Measurements from ENCODE around the gene BNC2.
"Not testable (repeated sequence)": the region's sequence is repeated elsewhere in the genome, so short reads cannot be mapped to it uniquely, and the experiment has no call there.

Gene BNC2

GRCh38 chr9:16870596-16871335 is at the start of gene BNC2:
Gene BNC2, minus strand, starts transcription at chr9:16870670. Its CDS starts 22 bp downstream, at chr9:16870648.
- no peak for DNase-seq (ENCODE audit: low read depth)

GRCh38 chr9:16918920-16919319 is 48.5 kb upstream of the BNC2 start:
- no peak for DNase-seq (ENCODE audit: low read depth)

- DNase-seq (ENCODE audit: low read depth) = no peak
These were observed 44.8 kb upstream of the BNC2 start for GRCh38 chr9:16915126-16915831.

GRCh38 chr9:16912197-16912596 is 41.7 kb upstream of the BNC2 start:
- no peak for DNase-seq (ENCODE audit: low read depth)

- DNase-seq (ENCODE audit: low read depth) = not testable (repeated sequence)
These were observed 37.7 kb upstream of the BNC2 start for GRCh38 chr9:16908206-16908605.

GRCh38 chr9:16904655-16905054 is 34.2 kb upstream of the BNC2 start:
- no peak for DNase-seq (ENCODE audit: low read depth)

GRCh38 chr9:16901590-16901989 is 31.1 kb upstream of the BNC2 start:
- DNase-seq (ENCODE audit: low read depth) = peak; percentile 96

GRCh38 chr9:16899606-16900005 is 29.1 kb upstream of the BNC2 start:
- DNase-seq (ENCODE audit: low read depth) = no peak

GRCh38 chr9:16898464-16898863 is 28.0 kb upstream of the BNC2 start:
- DNase-seq (ENCODE audit: low read depth) = no peak

- DNase-seq (ENCODE audit: low read depth) = no peak
These were observed 18.1 kb upstream of the BNC2 start for GRCh38 chr9:16888594-16888993.

GRCh38 chr9:16885931-16886330 is 15.5 kb upstream of the BNC2 start:
- no peak for DNase-seq (ENCODE audit: low read depth)

- DNase-seq (ENCODE audit: low read depth) = peak; percentile 93
These were observed 14.6 kb upstream of the BNC2 start for GRCh38 chr9:16884952-16885513.

GRCh38 chr9:16884373-16884772 is 13.9 kb upstream of the BNC2 start:
- no peak for DNase-seq (ENCODE audit: low read depth)

- DNase-seq (ENCODE audit: low read depth) = no peak
These were observed 13.1 kb upstream of the BNC2 start for GRCh38 chr9:16883586-16883985.

- not testable (repeated sequence) for DNase-seq (ENCODE audit: low read depth)
These were observed 12.0 kb upstream of the BNC2 start for GRCh38 chr9:16882440-16882839.

- DNase-seq (ENCODE audit: low read depth) = no peak
These were observed 8.9 kb upstream of the BNC2 start for GRCh38 chr9:16879416-16879815.

- no peak for DNase-seq (ENCODE audit: low read depth)
These were observed 6.8 kb upstream of the BNC2 start for GRCh38 chr9:16877256-16877655.

- DNase-seq (ENCODE audit: low read depth) = no peak
These were observed 2.8 kb upstream of the BNC2 start for GRCh38 chr9:16873126-16873802.

- peak; percentile 76 for DNase-seq (ENCODE audit: low read depth)
These were observed 1.1 kb upstream of the BNC2 start for GRCh38 chr9:16871336-16872151.

GRCh38 chr9:16869882-16870595 is 431 bp downstream of the BNC2 start:
- DNase-seq (ENCODE audit: low read depth) = no peak

All from HS-5 (cell line).